H1 (cell line): Measurements from ENCODE around the gene UBASH3B. TPM values are rescaled to one million over a fixed set of nuclear protein-coding genes. Genes with fewer than 3 reads are reported as not detected.

ENCODE experiments used
- CTCF ChIA-PET: fragments of 300-600 bp; sonication (Branson Sonifier 250); formaldehyde crosslinking; loops from one replicate; lab custom pipeline; 2021; ENCODE audit not compliant: partially characterized antibody; lab: Charles Lee
- POLR2A ChIA-PET: fragments of 300-600 bp; sonication (Branson Sonifier 250); formaldehyde crosslinking; loops from one replicate; lab custom pipeline; 2021; ENCODE audit warnings: inconsistent platforms; ENCODE audit not compliant: partially characterized antibody; lab: Charles Lee
- DNase-seq, 2 experiments: peaks; one replicate each; pipeline versions ENCODE4 v3.0.0 to v3.0.0-alpha.2; 2010 to 2022; ENCODE audit warnings: low spot score in 2 of 2, low read depth in 1 of 2, mixed read lengths in 1 of 2
- FAIRE-seq: peaks from 2 replicates; lab custom pipeline; 2011; peaks lifted over from hg19 to GRCh38; lab: Jason Lieb, UNC
- H2AFZ ChIP-seq: 2 replicates; pipeline ENCODE4 v1.8.1; 2012; ENCODE audit warnings: low read length, inconsistent platforms
- H2AK5ac ChIP-seq: 2 replicates; pipeline ENCODE4 v1.6.1; 2013; ENCODE audit warnings: low read depth, low read length
- H2BK120ac ChIP-seq: replicated peaks from 2 replicates; pipeline ENCODE3; 2013; ENCODE audit warnings: low read depth, low read length, inconsistent platforms
- H2BK12ac ChIP-seq: 2 replicates; pipeline ENCODE4 v1.6.1; 2013; ENCODE audit warnings: low read depth, low read length
- H2BK15ac ChIP-seq: 2 replicates; pipeline ENCODE4 v1.6.1; 2013; ENCODE audit warnings: low read length
- H2BK20ac ChIP-seq: 2 replicates; pipeline ENCODE4 v1.6.1; 2013; ENCODE audit warnings: low read length
- H2BK5ac ChIP-seq: 2 replicates; pipeline ENCODE4 v1.6.1; 2013; ENCODE audit warnings: low read depth, low read length
- H3K14ac ChIP-seq: 2 replicates; pipeline ENCODE4 v1.6.1; 2013; ENCODE audit warnings: inconsistent platforms; ENCODE audit not compliant: insufficient read length
- H3K18ac ChIP-seq: 2 replicates; pipeline ENCODE4 v1.6.1; 2013; ENCODE audit warnings: low read length; ENCODE audit errors: extremely low read depth
- H3K23ac ChIP-seq: 2 replicates; pipeline ENCODE4 v1.6.1; 2013; ENCODE audit warnings: inconsistent platforms; ENCODE audit not compliant: insufficient read length
- H3K23me2 ChIP-seq: 2 replicates; pipeline ENCODE4 v1.6.1; 2013; ENCODE audit warnings: low read depth, low read length
- H3K27ac ChIP-seq: 2 replicates; pipeline ENCODE4 v1.6.1; 2011; ENCODE audit warnings: low read depth, low read length, inconsistent platforms
- H3K27me3 ChIP-seq, 4 experiments: replicated peaks in 1 of 4; 1 replicate in 1 of 4; 2 replicates in 3 of 4; pipeline versions ENCODE4 v1.6.1 to v1.8.1; 2011 to 2013; ENCODE audit warnings: low read length in 3 of 4, mild to moderate bottlenecking in 3 of 4, inconsistent platforms in 2 of 4, mixed read lengths in 2 of 4, moderate library complexity in 1 of 4; ENCODE audit not compliant: control insufficient read depth in 3 of 4, insufficient read depth in 3 of 4; ENCODE audit errors: extremely low read depth in 1 of 4
- H3K36me3 ChIP-seq, 4 experiments: 2 replicates each; pipeline versions ENCODE4 v1.6.1 to v1.8.1; 2011 to 2013; ENCODE audit warnings: mild to moderate bottlenecking in 4 of 4, low read length in 3 of 4, moderate library complexity in 2 of 4, control low read depth in 1 of 4, inconsistent platforms in 1 of 4; ENCODE audit not compliant: insufficient read depth in 4 of 4, control insufficient read depth in 2 of 4
- H3K4ac ChIP-seq: replicated peaks from 2 replicates; pipeline ENCODE3; 2013; ENCODE audit warnings: low read length, low read depth, mixed read lengths, inconsistent platforms; ENCODE audit not compliant: insufficient read length
- H3K4me1 ChIP-seq, 4 experiments: replicated peaks in 1 of 4; 1 replicate in 1 of 4; 2 replicates in 3 of 4; pipeline versions ENCODE4 v1.6.1 to v1.8.1; 2011 to 2013; ENCODE audit warnings: low read length in 3 of 4, inconsistent platforms in 2 of 4, mixed read lengths in 1 of 4; ENCODE audit not compliant: insufficient read depth in 4 of 4, control insufficient read depth in 3 of 4
- H3K4me2 ChIP-seq, 2 experiments: 2 replicates each; pipeline versions ENCODE4 v1.6.1 to v1.8.1; 2011 to 2013; ENCODE audit warnings: low read depth in 2 of 2, low read length in 2 of 2, control low read depth in 1 of 2, inconsistent platforms in 1 of 2, mild to moderate bottlenecking in 1 of 2; ENCODE audit not compliant: insufficient read depth in 1 of 2
- H3K4me3 ChIP-seq, 4 experiments: fragments of 200-600, 300-600 bp in 1 of 4; sonication (generic), shearing (Covaris generic), sonication (Bioruptor Twin) in 1 of 4; 2 replicates each; pipeline versions ENCODE4 v1.5.1 to v1.8.1; 2011 to 2016; ENCODE audit warnings: low read length in 4 of 4, low read depth in 3 of 4, control low read depth in 2 of 4, inconsistent platforms in 2 of 4, mild to moderate bottlenecking in 2 of 4, mixed read lengths in 1 of 4, moderate library complexity in 1 of 4; ENCODE audit not compliant: insufficient read depth in 2 of 4; ENCODE audit errors: extremely low read depth in 1 of 4
- H3K56ac ChIP-seq: replicated peaks from 2 replicates; pipeline ENCODE3; 2013; ENCODE audit warnings: low read depth, mild to moderate bottlenecking, mixed read lengths, low read length, inconsistent platforms; ENCODE audit not compliant: insufficient read length
- H3K79me1 ChIP-seq: 2 replicates; pipeline ENCODE4 v1.6.1; 2013; ENCODE audit warnings: low read depth, low read length, control low read depth
- H3K79me2 ChIP-seq, 2 experiments: 2 replicates each; pipeline versions ENCODE4 v1.6.1 to v1.8.1; 2012 to 2013; ENCODE audit warnings: low read length in 2 of 2, mild to moderate bottlenecking in 2 of 2, inconsistent platforms in 1 of 2; ENCODE audit not compliant: insufficient read depth in 2 of 2, control insufficient read depth in 1 of 2
- H3K9ac ChIP-seq, 4 experiments: replicated peaks in 1 of 4; 1 replicate in 1 of 4; 2 replicates in 3 of 4; pipeline versions ENCODE4 v1.6.1 to v1.8.1; 2011 to 2013; ENCODE audit warnings: low read depth in 3 of 4, low read length in 3 of 4, control low read depth in 2 of 4, mild to moderate bottlenecking in 2 of 4, moderate library complexity in 2 of 4, inconsistent platforms in 1 of 4; ENCODE audit errors: extremely low read depth in 1 of 4
- H3K9me3 ChIP-seq, 2 experiments: 2 replicates each; pipeline versions ENCODE4 v1.6.1 to v1.8.1; 2012 to 2013; ENCODE audit warnings: mild to moderate bottlenecking in 2 of 2, moderate library complexity in 2 of 2, control low read depth in 1 of 2, inconsistent platforms in 1 of 2, low read depth in 1 of 2, low read length in 1 of 2, mixed read lengths in 1 of 2; ENCODE audit not compliant: insufficient read depth in 2 of 2
- H4K20me1 ChIP-seq, 2 experiments: replicated peaks in 1 of 2; 2 replicates each; pipeline versions ENCODE3 to v1.8.1; 2011 to 2013; ENCODE audit warnings: inconsistent platforms in 2 of 2, low read length in 2 of 2, mild to moderate bottlenecking in 1 of 2; ENCODE audit not compliant: insufficient read depth in 2 of 2, control insufficient read depth in 1 of 2
- H4K5ac ChIP-seq: 2 replicates; pipeline ENCODE4 v1.6.1; 2013; ENCODE audit warnings: low read length, low read depth, mixed read lengths, inconsistent platforms; ENCODE audit not compliant: insufficient read length
- H4K8ac ChIP-seq: 2 replicates; pipeline ENCODE4 v1.8.0; 2013; ENCODE audit warnings: mild to moderate bottlenecking, moderate library complexity, low read length, inconsistent platforms; ENCODE audit not compliant: insufficient read depth; ENCODE audit errors: extremely low read depth
- H4K91ac ChIP-seq: replicated peaks from 2 replicates; pipeline ENCODE3; 2013; ENCODE audit warnings: low read length, mixed read lengths, inconsistent platforms; ENCODE audit not compliant: insufficient read length
- ATF3 ChIP-seq: IDR thresholded peaks from 2 replicates; pipeline ENCODE4 v1.6.1; 2011; ENCODE audit warnings: low read depth, mild to moderate bottlenecking, low read length; ENCODE audit not compliant: insufficient read depth
- CTBP2 ChIP-seq: IDR thresholded peaks from 2 replicates; pipeline ENCODE4 v1.7.0; 2011; ENCODE audit warnings: borderline replicate concordance, mild to moderate bottlenecking, moderate library complexity, mixed read lengths, low read length; ENCODE audit not compliant: insufficient read depth, insufficient read length
- CTCF ChIP-seq, 3 experiments: IDR thresholded peaks; 1 replicate in 2 of 3; 2 replicates in 1 of 3; pipeline versions ENCODE4 v1.5.1 to v1.6.1; 2011; ENCODE audit warnings: low read length in 3 of 3, mild to moderate bottlenecking in 3 of 3, inconsistent platforms in 2 of 3, low read depth in 1 of 3, moderate library complexity in 1 of 3; ENCODE audit not compliant: insufficient read depth in 1 of 3; ENCODE audit errors: control extremely low read depth in 1 of 3
- HDAC6 ChIP-seq: IDR thresholded peaks from one replicate; pipeline ENCODE4 v1.7.1; 2012; ENCODE audit warnings: low read depth, mild to moderate bottlenecking, inconsistent platforms, low read length, moderate library complexity
- JUND ChIP-seq: IDR thresholded peaks from 2 replicates; pipeline ENCODE4 v1.6.1; 2011; ENCODE audit warnings: mild to moderate bottlenecking, improper control_type of control experiment, low read length
- KDM5A ChIP-seq: fragments of 200-600 bp; IDR thresholded peaks from 2 replicates; pipeline ENCODE4 v1.7.1; 2012; ENCODE audit warnings: mild to moderate bottlenecking, low read length, inconsistent platforms, mixed read lengths
- PHF8 ChIP-seq: fragments of 200-600 bp; sonication (generic); conservative IDR thresholded peaks from 2 replicates; pipeline ENCODE4 v1.7.1; 2012; ENCODE audit warnings: low read depth, mild to moderate bottlenecking, inconsistent platforms, low read length, moderate library complexity
- RNF2 ChIP-seq: fragments of 200-900, 300-1000 bp; sonication (generic); IDR thresholded peaks from 2 replicates; pipeline ENCODE4 v1.7.1; 2016; ENCODE audit warnings: borderline replicate concordance, low read depth, mild to moderate bottlenecking, antibody characterized with exemption, low read length; ENCODE audit not compliant: poor library complexity, severe bottlenecking; ENCODE audit errors: missing control alignments
- SIX5 ChIP-seq: IDR thresholded peaks from 2 replicates; pipeline ENCODE4 v1.6.1; 2011; ENCODE audit warnings: mild to moderate bottlenecking, low read depth, low read length
- SP4 ChIP-seq: IDR thresholded peaks from 2 replicates; pipeline ENCODE4 v1.6.1; 2012; ENCODE audit warnings: low read length, inconsistent platforms
- WGBS, 2 experiments: shearing (Covaris generic) in 1 of 2; methylation state at CpG; one replicate each; pipeline versions ENCODE4 v1.1.6 to v1.1.7; 2013 to 2015; ENCODE audit warnings: low lambda C conversion rate in 2 of 2, mixed read lengths in 2 of 2, inconsistent platforms in 1 of 2, low coverage in 1 of 2, missing lambda C conversion rate in 1 of 2; ENCODE audit not compliant: insufficient replicate concordance in 2 of 2, insufficient coverage in 1 of 2, insufficient read length in 1 of 2; ENCODE audit errors: extremely low coverage in 1 of 2, missing lambda C conversion rate in 1 of 2; 5-methylcytosine and 5-hydroxymethylcytosine counted together
- polyA plus RNA-seq, 7 experiments: library from polyadenylated mRNA; depleted of rRNA in 3 of 7; stranded (reverse) in 5 of 7; unstranded in 2 of 7; fragments of >200 nt in 5 of 7; fragments of 200-250 nt in 2 of 7; gene quantifications; 1 replicate in 5 of 7; 2 replicates in 1 of 7; 4 replicates in 1 of 7; pipeline versions ENCODE4 v1.2.1 to v1.2.3, GENCODE V29; 2011 to 2013; ENCODE audit warnings: missing spikeins in 2 of 7, mixed read lengths in 2 of 7
- total RNA-seq: library from RNA; stranded (reverse); fragmentation: NEBNext Ultra II Directional; extraction: Animal tissue kit (Norgen Biotek cat#: 25700); gene quantifications from 2 replicates; pipeline ENCODE4 v1.2.1, GENCODE V29; 2021

Gene UBASH3B
- total and polyA plus RNA-seq, 2 of the 8 experiments (the other 6 are each of a cell fraction or from before 2014, with no cell fraction given) = 7.5 to 9.5 TPM

DNA sequence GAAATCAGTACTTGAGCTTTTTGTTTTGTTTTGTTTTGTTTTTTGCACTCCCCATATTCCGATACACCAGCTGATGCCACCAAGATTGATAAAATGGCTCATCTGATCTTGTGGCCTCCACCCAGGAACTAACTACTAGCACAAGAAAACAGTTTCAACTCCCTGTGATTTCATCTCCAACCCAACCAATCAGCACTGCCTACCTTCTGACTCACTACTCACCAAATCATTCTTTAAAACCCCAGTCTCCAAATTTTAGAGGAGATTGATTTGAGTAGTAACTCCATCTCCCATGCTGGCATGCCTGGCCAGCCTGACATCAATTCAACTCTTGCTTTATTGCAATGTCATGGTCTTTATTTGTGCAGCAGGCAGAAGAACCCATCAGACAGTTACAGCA lies 166.7 kb downstream of the UBASH3B start:
- Histone ChIP-seq H4K91ac (no peak overlapping the region), H3K4me1 (no peaks in the 10 kb centered on the region), H3K79me1 (no peaks in the 10 kb centered on the region), H3K9ac (no peak overlapping the region), H3K4me2 (no peak overlapping the region), H2BK12ac (no peak overlapping the region), H4K5ac (no peak overlapping the region), H3K56ac (no peak overlapping the region), H3K23me2 (no peaks in the 10 kb centered on the region), H3K9me3 (peaks cover 34 to 37% of the 10 kb centered on the region in 2 experiments), H3K27me3 (no peaks in the 10 kb centered on the region), H2AFZ (no peak overlapping the region), H3K4ac (no peak overlapping the region), H2BK5ac (no peak overlapping the region)
- WGBS, 2 experiments = 100% methylated on average over 1 of the region's 1 CpG; no CpG with 5 or more reads in 1 of the 2 experiments
- ChIA-PET CTCF (interaction anchor here (0.6 to 3.2 kb wide), 3 partner anchors 13 to 39 kb away, joined by 3 to 13 read pairs (median 10); no protein-coding TSS in a partner anchor), POLR2A (interaction anchor here (1.3 kb wide), 1 partner anchor 10 kb away, joined by 3 read pairs; no protein-coding TSS in a partner anchor)
- no peak for TF ChIP-seq CTCF (IDR thresholded peaks at IDR 0.05; ENCODE audit: control extremely low read depth in 1 of 3, insufficient read depth in 1 of 3, low read depth in 1 of 3, low read length in 3 of 3)
- TF ChIP-seq CTBP2 = no peak
- no peak for TF ChIP-seq PHF8
- TF ChIP-seq HDAC6 = no peak
- TF ChIP-seq SIX5 = no peak
- TF ChIP-seq RNF2 = no peak
- no peak for TF ChIP-seq SP4
- no peak for TF ChIP-seq KDM5A
- TF ChIP-seq JUND = no peak
- TF ChIP-seq ATF3 = no peak
- TF ChIP-seq, all 59 proteins: peak for 0
- Histone ChIP-seq H4K8ac (no peak overlapping the region), H3K36me3 (peaks cover 0 to 5% (median 0%) of the 10 kb centered on the region in 4 experiments; a peak in 2 of 8 replicates), H3K27ac (no peak overlapping the region), H2BK120ac (no peak overlapping the region), H2BK15ac (no peak overlapping the region), H2BK20ac (no peak overlapping the region), H3K23ac (no peak overlapping the region), H3K14ac (no peak overlapping the region), H4K20me1 (no peaks in the 10 kb centered on the region), H2AK5ac (no peak overlapping the region), H3K4me3 (no peak overlapping the region), H3K18ac (no peak overlapping the region), H3K79me2 (no peaks in the 10 kb centered on the region)
- DNase-seq (no peak), FAIRE-seq (no peak)
